GM21423 (cell line): Measurements from ENCODE around the gene PTPRM.
"Not testable (repeated sequence)": the region's sequence is repeated elsewhere in the genome, so short reads cannot be mapped to it uniquely, and the experiment has no call there.

ENCODE experiments used
- ATAC-seq: cut with Tn5 transposase; IDR thresholded peaks from one replicate; pipeline ENCODE4 v1.9.1; 2021; ENCODE audit warnings: mild to moderate bottlenecking, moderate library complexity; ENCODE audit not compliant: unreplicated experiment

Gene PTPRM

DNA sequence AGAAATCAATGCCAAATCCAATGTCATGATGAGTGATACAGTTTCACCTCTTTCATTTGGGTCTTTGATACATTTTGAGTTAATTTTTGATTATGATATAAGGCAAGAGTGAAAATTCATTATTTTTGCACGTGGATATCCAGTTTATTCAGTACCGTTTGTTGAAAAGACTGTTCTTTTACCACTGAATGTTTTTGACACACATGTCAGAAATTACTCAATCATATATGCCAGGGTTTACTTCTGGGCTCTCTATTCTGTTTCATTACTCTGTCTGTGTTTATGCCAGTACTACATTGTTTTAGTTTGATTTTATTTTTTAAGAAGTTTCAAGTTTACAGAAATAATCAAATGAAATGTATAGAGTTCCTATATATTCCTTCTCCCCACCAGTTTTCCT is 154.4 kb downstream of the PTPRM start:
- ATAC-seq = no peak

DNA sequence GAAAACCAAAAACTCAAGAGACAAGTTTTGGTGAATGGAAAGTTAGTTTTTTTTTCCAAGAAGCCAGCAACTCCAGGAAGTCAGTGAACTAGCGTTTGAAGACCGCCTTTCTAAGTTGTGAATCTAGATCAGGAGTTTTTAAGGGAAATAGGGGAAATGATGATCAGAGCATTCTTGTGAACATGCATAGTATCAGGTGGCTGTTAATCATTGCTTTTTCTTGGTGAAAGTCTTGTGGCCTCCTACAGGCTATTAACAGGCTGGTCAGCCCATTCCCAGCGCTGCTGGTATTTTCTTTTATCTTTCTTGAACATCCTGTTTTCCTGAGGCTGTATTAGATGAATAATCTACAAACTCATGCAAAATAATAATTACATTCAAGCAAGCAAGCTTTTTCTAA is 155.8 kb downstream of the PTPRM start:
- no peak for ATAC-seq

- ATAC-seq = no peak
Observed at GRCh38 chr18:7723558-7723957, 156.4 kb downstream of the PTPRM start.

GRCh38 chr18:7725473-7725872 is 158.4 kb downstream of the PTPRM start:
- ATAC-seq = no peak

DNA sequence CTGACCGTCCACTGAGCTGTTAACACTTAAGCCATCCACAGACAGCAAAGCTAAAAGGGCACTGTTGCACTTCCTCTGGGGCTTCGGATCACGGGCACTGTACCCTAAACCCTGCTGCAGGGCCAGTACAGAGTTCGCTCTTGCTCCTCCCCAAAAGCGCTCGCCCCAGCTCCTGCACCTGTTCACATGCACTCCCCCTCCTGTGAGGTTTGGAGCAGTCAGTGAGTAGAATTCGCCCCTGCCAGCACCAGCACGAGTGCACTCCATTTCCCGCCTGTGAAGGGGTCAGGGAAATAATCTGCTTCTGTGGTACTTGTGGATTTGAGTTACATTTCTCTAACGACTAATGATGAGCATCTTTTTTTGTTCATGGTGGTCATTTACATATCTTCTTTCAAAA is 158.8 kb downstream of the PTPRM start:
- no peak for ATAC-seq

DNA sequence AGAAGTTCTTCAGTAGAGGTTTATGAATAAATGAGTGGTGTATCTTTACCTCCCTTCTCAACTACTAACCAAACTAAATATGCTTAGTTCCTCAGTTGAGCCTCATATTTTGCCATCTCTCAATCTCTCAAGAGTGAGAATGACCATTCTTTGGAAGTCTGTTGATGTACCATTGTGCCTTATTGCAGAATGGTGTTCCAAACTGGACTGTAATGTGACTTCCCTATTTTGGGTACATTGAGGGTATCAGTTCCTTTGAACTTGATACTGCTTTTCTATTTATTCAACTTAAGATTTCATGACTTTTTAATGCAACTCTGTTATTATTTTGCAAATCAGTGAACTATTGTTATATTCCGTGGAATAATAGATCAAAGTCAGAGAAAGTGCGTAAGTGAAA is 159.4 kb downstream of the PTPRM start:
- no peak for ATAC-seq

DNA sequence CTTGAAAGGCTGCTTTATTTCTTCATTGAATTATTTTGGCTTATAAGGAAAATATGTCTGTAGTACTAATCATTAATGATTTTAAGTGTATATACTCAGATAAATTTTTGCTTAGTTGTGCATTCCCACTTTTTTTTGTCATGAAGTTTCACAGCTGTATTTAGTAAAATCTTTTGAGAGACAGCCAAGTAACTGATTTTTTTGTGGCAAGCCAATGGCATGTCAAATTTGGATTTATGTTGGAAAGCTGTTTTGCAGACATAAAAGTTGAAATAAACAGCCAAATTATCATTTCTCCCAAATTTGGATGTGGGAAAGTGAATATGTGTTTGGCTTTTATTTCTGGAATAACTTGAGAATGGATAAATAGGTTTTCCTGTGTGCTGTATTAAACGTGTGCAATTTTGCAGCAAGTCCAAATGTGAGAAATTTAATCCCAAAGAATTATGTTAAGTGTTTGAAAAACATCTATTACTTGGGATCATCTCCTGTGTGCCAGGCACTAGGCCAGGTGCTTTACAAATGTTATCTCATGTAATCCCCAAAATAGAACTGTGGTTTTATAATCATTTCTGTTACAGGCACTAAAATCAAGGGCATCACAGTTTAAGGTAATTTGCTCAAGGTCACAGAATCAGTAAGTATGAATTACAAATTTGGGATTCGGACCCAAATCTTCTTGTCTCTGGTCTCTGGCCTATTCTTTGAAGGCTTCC is 160.4 kb downstream of the PTPRM start:
- no peak for ATAC-seq

DNA sequence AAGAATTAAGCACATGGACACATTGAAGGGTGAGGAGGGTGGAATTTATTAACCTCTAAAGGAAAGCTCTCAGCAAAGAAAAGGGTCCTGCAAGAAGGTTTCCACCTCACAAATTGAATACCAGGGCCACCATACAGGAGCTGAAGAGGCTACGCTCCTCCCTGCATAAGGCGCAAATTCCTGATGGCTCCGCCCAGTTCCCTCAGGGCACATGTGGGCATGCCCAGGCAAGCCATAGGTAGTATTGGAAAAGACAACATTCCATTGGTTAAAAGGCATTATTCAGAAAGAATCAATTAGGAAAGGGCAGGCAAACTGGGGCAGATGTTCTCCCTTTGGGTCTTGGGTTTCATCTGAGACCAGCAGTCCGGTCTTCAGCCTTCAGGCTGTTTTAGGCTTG is 161.2 kb downstream of the PTPRM start:
- no peak for ATAC-seq

GRCh38 chr18:7729868-7730267 is 162.8 kb downstream of the PTPRM start:
- no peak for ATAC-seq

GRCh38 chr18:7730682-7731081 is 163.6 kb downstream of the PTPRM start:
- ATAC-seq = no peak

GRCh38 chr18:7733642-7734041 is 166.5 kb downstream of the PTPRM start:
- ATAC-seq = no peak

- no peak for ATAC-seq
Observed at GRCh38 chr18:7735196-7735595, 168.1 kb downstream of the PTPRM start.

DNA sequence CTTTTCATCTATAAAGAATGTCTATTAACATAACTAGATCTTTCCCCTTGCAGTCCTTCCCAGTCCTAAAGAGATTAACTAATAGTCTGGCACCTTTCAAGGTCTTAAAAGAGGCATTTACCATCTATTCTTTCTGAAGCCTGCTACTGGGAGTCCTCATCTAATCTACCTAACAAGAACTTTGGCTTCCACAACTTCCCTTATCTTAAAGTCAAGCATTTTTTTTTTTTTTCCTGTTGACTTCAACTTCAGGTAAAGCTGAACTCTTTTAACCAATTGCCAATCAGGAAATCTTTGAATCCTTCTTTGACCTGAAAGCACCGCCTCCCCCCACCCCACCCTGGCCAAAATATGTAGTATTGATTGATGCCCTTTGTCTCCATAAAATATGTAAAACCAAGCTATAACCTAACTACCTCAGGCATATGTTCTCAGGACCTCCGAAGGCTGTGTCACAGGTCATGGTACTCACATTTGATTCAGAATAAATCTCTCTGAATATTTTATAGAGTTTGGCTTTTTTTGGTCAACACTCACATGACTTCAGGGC is 168.6 kb downstream of the PTPRM start:
- ATAC-seq = no peak

DNA sequence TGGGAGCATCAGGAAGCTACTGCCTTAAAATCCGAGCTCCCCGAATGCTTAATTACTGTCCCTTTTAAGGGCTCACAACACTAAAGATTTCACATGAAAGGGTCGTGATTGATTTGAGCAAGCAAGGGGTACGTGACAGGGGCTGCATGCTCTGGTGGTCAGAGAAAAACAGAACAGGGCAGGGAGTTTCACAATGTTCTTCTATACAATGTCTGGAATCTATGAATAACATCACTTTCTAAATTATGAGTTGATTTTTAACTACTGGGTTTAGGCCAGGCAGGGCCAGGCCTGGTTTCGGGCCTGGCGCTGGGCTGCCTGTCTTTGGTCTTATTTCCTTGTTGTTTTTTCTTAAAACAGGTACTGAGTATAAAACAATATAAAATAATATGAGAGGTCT is 169.4 kb downstream of the PTPRM start:
- not testable (repeated sequence) for ATAC-seq

DNA sequence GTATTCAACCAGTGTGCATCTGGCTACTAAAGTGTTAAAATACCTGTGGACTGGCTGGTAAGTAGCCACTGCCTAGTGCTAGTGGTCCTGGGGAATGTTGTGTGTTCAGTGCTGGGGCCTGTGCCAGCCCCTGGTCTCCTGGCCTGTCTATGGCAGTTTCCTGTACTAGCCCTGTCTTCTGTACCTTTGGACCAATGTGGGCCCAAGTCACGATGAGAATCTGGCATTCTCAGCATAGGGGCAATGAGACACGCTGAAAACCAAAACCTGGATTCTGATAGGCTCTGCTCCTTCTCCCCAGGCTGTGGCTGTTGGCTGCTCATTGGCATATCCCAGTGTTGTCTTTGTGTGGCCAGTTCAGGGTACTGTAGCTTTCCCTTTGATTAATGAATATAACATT is 170.4 kb downstream of the PTPRM start:
- no peak for ATAC-seq

DNA sequence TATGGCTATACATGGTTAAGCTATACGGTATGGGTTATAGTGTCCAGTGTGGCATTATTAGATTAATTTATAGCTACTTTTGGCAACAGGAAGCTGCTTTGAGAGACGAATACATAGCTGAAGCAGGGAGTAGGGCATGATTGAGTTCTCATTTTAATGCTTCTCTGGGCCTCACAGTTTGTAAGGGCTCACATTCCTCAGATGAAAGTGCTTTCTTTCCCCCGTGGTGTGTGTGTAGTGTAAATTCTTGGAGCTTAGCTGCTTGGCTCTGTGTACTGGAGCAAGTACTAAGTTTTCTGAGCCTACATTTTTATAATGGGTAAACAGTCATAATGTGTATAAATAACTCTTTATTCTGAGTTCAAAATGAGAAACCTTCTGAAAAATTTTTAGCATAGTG is 173.7 kb downstream of the PTPRM start:
- no peak for ATAC-seq

DNA sequence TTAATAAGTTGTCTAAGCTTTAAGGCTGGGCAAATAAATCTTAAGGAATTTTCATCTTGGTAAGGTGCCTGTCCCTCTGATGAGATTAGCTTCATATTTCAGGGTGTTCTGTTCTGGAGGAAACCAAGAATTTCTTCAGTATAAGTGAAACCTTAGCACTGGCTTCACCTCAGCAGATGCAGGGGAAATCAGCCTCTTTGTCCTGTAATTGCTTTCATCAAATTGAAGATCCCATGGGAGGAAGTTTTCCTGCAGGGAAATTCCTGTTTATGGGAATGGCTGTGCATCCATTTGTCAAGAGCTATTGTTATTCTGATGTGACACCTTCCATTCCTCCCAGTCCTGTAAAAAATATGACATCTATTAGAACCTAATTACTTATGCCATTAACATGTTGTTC is 174.5 kb downstream of the PTPRM start:
- no peak for ATAC-seq

GRCh38 chr18:7742224-7742623 is 175.1 kb downstream of the PTPRM start:
- ATAC-seq = no peak

DNA sequence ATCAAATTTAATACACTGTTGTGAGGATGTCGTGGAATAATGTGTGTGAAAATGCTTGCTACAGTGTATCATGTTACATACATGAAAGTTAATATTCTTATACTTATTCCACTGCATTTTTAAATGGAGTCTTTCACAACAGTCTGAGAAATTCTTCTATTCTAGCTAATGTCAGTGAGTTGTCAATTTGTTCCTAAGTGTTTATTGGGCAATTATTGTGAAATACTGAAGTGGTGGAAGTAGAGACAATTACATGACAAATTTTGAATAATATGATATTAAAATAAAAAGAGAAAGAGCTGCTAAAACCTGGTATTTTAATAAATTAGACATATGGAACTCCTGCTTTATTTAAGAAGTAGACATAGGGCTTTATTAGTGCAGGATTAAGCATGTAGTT is 176.1 kb downstream of the PTPRM start:
- no peak for ATAC-seq

GRCh38 chr18:7746106-7746505 is 179.0 kb downstream of the PTPRM start:
- ATAC-seq = no peak

DNA sequence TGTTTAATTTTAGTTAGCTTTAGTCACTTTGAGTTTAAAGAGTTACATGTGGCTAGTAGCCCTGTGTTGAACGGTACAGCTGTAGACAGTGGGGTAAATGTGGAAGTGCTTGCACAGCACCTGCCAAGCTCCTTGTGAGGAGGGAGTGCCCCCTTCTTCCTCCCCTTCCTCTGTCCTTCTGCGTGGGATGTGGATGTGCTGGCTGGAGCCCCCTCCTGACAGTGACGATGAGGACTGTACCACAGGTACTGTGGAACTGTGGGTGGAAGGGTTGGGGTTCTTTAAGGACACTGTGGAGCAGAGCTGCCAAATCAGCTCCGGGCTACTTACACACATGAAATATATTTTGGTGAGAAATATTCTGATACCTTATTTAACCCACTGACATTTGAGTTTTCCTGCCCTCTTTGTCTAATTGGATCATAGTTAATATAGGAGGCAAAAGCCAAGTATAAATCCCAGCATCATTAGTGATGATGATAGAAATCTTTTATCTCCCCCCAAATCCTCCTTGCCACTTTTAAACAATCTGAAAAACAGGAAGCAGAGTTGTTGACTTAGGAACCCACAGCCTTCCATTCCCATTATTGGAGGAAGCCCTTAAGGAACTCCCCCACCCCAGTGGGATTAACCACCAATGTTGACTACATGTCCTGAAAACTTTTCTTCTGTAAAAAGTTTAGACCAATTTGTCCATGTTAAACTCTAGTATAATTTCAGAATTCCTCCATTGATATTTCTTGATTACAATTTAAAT is 181.3 kb downstream of the PTPRM start:
- ATAC-seq = no peak

GRCh38 chr18:7749008-7749405 is 181.9 kb downstream of the PTPRM start:
- ATAC-seq = no peak
